HepG2 (cell line): ENCODE data around the gene PLAGL2. TPM values are rescaled to one million over a fixed set of nuclear protein-coding genes. Genes with fewer than 3 reads are reported as not detected.
A peak's percentile ranks its signal among the peaks of the same experiment; 100 is the strongest.

Experiments
- ATAC-seq: fragments of 200-7000 bp; cut with Tn5 transposase; 3 replicates; pipeline ENCODE4 v1.9.1; 2020; ENCODE audit warnings: mild to moderate bottlenecking, moderate library complexity
- BruUV-seq: library from RNA; stranded (reverse); fragments of 400-500 nt; replicated peaks from 2 replicates; lab custom pipeline; 2021; lab: Mats Ljungman, UMichigan
- CTCF ChIA-PET: fragments of 300-600 bp; formaldehyde crosslinking; extraction: SDS; loops from one replicate; lab custom pipeline; 2021; ENCODE audit warnings: low total read pairs, inconsistent platforms, low intra/inter-chr PET ratio; lab: Yijun Ruan, JAX
- POLR2A ChIA-PET: fragments of 350-600 bp; sonication (Branson Sonifier 250); formaldehyde crosslinking; loops from one replicate; lab custom pipeline; 2020; ENCODE audit warnings: antibody characterized with exemption, inconsistent platforms; lab: Yijun Ruan, JAX
- DNase-seq: peaks from one replicate; pipeline ENCODE4 v3.0.0-alpha.2; 2015; ENCODE audit warnings: low spot score
- FAIRE-seq: peaks from 3 replicates; lab custom pipeline; 2011; peaks lifted over from hg19 to GRCh38; lab: Jason Lieb, UNC
- H2AFZ ChIP-seq: one replicate; pipeline ENCODE4 v1.6.1; 2011; ENCODE audit warnings: low read length, inconsistent platforms
- H3K27ac ChIP-seq: fragments of 300-600 bp; 3 replicates; pipeline ENCODE4 v1.8.0; 2011; ENCODE audit warnings: mixed run types, mild to moderate bottlenecking, mixed read lengths, low read length, inconsistent platforms; ENCODE audit not compliant: insufficient read depth; ENCODE audit errors: extremely low read length
- H3K27me3 ChIP-seq, 2 experiments: fragments of 200-600 bp in 1 of 2; 2 replicates in 1 of 2; 3 replicates in 1 of 2; pipeline versions ENCODE4 v1.6.0 to v1.8.0; 2011; ENCODE audit warnings: low read length in 2 of 2, mild to moderate bottlenecking in 2 of 2, moderate library complexity in 2 of 2, inconsistent platforms in 1 of 2; ENCODE audit not compliant: insufficient read depth in 2 of 2, control insufficient read depth in 1 of 2
- H3K36me3 ChIP-seq, 2 experiments: fragments of 200-600 bp in 1 of 2; replicated peaks in 1 of 2; 2 replicates in 1 of 2; 3 replicates in 1 of 2; pipeline versions ENCODE4 v1.5.1 to v1.8.0; 2011; ENCODE audit warnings: low read length in 2 of 2, inconsistent platforms in 1 of 2; ENCODE audit not compliant: insufficient read depth in 2 of 2, control insufficient read depth in 1 of 2
- H3K4me1 ChIP-seq: 2 replicates; pipeline ENCODE4 v1.5.1; 2012; ENCODE audit warnings: low read length, inconsistent platforms; ENCODE audit not compliant: insufficient read depth
- H3K4me2 ChIP-seq: 2 replicates; pipeline ENCODE4 v1.6.0; 2011; ENCODE audit warnings: low read depth, low read length, inconsistent platforms
- H3K4me3 ChIP-seq, 3 experiments: fragments of 200-600 bp in 1 of 3; sonication (generic), shearing (Covaris generic) in 1 of 3; replicated peaks in 1 of 3; 2 replicates each; pipeline ENCODE4 v1.5.1; 2011 to 2016; ENCODE audit warnings: low read length in 3 of 3, inconsistent platforms in 2 of 3, low read depth in 2 of 3, mild to moderate bottlenecking in 2 of 3, control low read depth in 1 of 3, mixed read lengths in 1 of 3; ENCODE audit not compliant: insufficient read depth in 1 of 3
- H3K79me2 ChIP-seq: one replicate; pipeline ENCODE4 v1.6.1; 2011; ENCODE audit warnings: low read length, inconsistent platforms; ENCODE audit not compliant: insufficient read depth
- H3K9ac ChIP-seq: 2 replicates; pipeline ENCODE4 v1.6.0; 2011; ENCODE audit warnings: mild to moderate bottlenecking, low read depth, low read length, inconsistent platforms; ENCODE audit not compliant: insufficient read depth
- H3K9me3 ChIP-seq: 2 replicates; pipeline ENCODE4 v1.5.1; 2012; ENCODE audit warnings: mild to moderate bottlenecking, low read length
- H4K20me1 ChIP-seq: 2 replicates; pipeline ENCODE4 v1.6.0; 2011; ENCODE audit warnings: inconsistent platforms, mild to moderate bottlenecking, low read length, moderate library complexity; ENCODE audit not compliant: insufficient read depth
- ATAD3A ChIP-seq: sonication (generic); formaldehyde crosslinking; IDR thresholded peaks from 2 replicates; pipeline ENCODE4 v1.4.0; 2020; ENCODE audit warnings: missing genetic modification reagents
- BATF2 ChIP-seq: sonication (generic); formaldehyde crosslinking; IDR thresholded peaks from 2 replicates; pipeline ENCODE4 v1.8.0; 2022; ENCODE audit warnings: mild to moderate bottlenecking, missing genetic modification reagents, moderate library complexity
- CEBPB ChIP-seq: IDR thresholded peaks from 2 replicates; pipeline ENCODE4 v1.6.1; 2011; ENCODE audit warnings: low read depth, low read length, improper control_type of control experiment, borderline replicate concordance
- MLX ChIP-seq: IDR thresholded peaks from 2 replicates; pipeline ENCODE4 v1.6.1; 2016
- MZF1 ChIP-seq: sonication (generic); formaldehyde crosslinking; IDR thresholded peaks from 2 replicates; pipeline ENCODE4 v1.8.1; 2023; ENCODE audit warnings: mild to moderate bottlenecking, missing genetic modification reagents, borderline replicate concordance
- TOPORS ChIP-seq: sonication (generic); formaldehyde crosslinking; IDR thresholded peaks from 2 replicates; pipeline ENCODE4 v1.8.0; 2023; ENCODE audit warnings: mild to moderate bottlenecking, missing genetic modification reagents
- ZBTB33 ChIP-seq: sonication (generic); formaldehyde crosslinking; IDR thresholded peaks from 2 replicates; pipeline ENCODE4 v1.4.0; 2020; ENCODE audit warnings: missing genetic modification reagents
- ZBTB8A ChIP-seq: sonication (generic); formaldehyde crosslinking; IDR thresholded peaks from 2 replicates; pipeline ENCODE4 v1.4.0; 2020; ENCODE audit warnings: mild to moderate bottlenecking, low read depth, missing genetic modification reagents, borderline replicate concordance
- ZMYM4 ChIP-seq: sonication (generic); formaldehyde crosslinking; IDR thresholded peaks from 2 replicates; pipeline ENCODE4 v1.8.1; 2023; ENCODE audit warnings: mild to moderate bottlenecking, missing genetic modification reagents
- ZNF138 ChIP-seq: sonication (generic); formaldehyde crosslinking; IDR thresholded peaks from 2 replicates; pipeline ENCODE4 v1.5.0; 2020; ENCODE audit warnings: mild to moderate bottlenecking, low read depth, missing genetic modification reagents
- ZNF44 ChIP-seq: sonication (generic); formaldehyde crosslinking; IDR thresholded peaks from 2 replicates; pipeline ENCODE4 v1.5.1; 2020; ENCODE audit warnings: mild to moderate bottlenecking, missing genetic modification reagents
- WGBS: methylation state at CpG from one replicate; pipeline ENCODE4 v1.1.6; 2017; ENCODE audit warnings: low lambda C conversion rate; 5-methylcytosine and 5-hydroxymethylcytosine counted together
- in situ Hi-C: cut with HindIII; loops from 2 replicates; pipeline ENCODE4 v1.10.0; 2017; ENCODE audit warnings: low pct_unique_long_range_greater_than_20kb; ENCODE audit not compliant: extremely low pct_ligation_motif_present
- intact Hi-C: fragments of 100-400 bp; cut with micrococcal nuclease; formaldehyde crosslinking; loops from one replicate; pipeline ENCODE4 v1.10.0; 2022; ENCODE audit not compliant: unreplicated experiment
- polyA plus RNA-seq, 8 experiments: library from polyadenylated mRNA; depleted of rRNA in 3 of 8; stranded (reverse) in 7 of 8; unstranded in 1 of 8; fragments of >200 nt; fragmentation: Illumina TruSeq in 4 of 8; extraction: Trizol in 4 of 8; gene quantifications; 2 replicates each; pipeline versions ENCODE4 v1.2.1 to v1.2.3, GENCODE V29; 2011 to 2016; ENCODE audit warnings: low read depth in 4 of 8, missing spikeins in 1 of 8, mixed read lengths in 1 of 8; ENCODE audit not compliant: insufficient read depth in 1 of 8
- total RNA-seq, 5 experiments: library from RNA; depleted of rRNA; stranded (reverse); fragments of >200 nt; fragmentation: Illumina TruSeq; extraction: Trizol; gene quantifications; 2 replicates each; pipeline ENCODE4 v1.2.3, GENCODE V29; 2016; ENCODE audit warnings: low read depth in 1 of 5

Gene PLAGL2
- total and polyA plus RNA-seq, 2 of the 13 experiments (the other 11 are each of a cell fraction or from before 2014, with no cell fraction given) = 15.2 to 15.3 TPM

- Histone ChIP-seq H3K9me3 (no peaks in the 10 kb centered on the region), H3K4me2 (no peak overlapping the region), H3K27ac (no peak overlapping the region), H3K36me3 (peaks cover 43 to 72% of the 10 kb centered on the region in 2 experiments), H3K9ac (no peak overlapping the region), H3K4me3 (no peak overlapping the region), H3K79me2 (no peaks in the 10 kb centered on the region), H3K27me3 (no peaks in the 10 kb centered on the region), H4K20me1 (no peaks in the 10 kb centered on the region), H2AFZ (no peak overlapping the region), H3K4me1 (peaks cover 9% of the 10 kb centered on the region; the same call in 1 of the 2 replicates)
- 91% methylated on average over 22 of the region's 22 CpGs for WGBS
- no peak for ATAC-seq
- peak; percentile 32 for FAIRE-seq
- in situ Hi-C loops = no loop called here
- DNase-seq = no peak
- peak; percentile 87 for TF ChIP-seq CEBPB
- TF ChIP-seq ZNF44 (CRISPR knock-in tag) = no peak
- TF ChIP-seq ZBTB33 (CRISPR knock-in tag) = peak; percentile 89; the same call in 1 of the 2 replicates
- no TSS peak for BruUV-seq
- CTCF ChIA-PET = no interaction called here
- intact Hi-C loops = no loop called here
- POLR2A ChIA-PET = no interaction called here
These were observed 20.5 kb upstream of the PLAGL2 start for GRCh38 chr20:32227744-32228688.

- FAIRE-seq (no peak), ATAC-seq (no peak), DNase-seq (no peak)
- Histone ChIP-seq H3K4me2 (no peak overlapping the region), H4K20me1 (no peaks in the 10 kb centered on the region), H3K79me2 (no peaks in the 10 kb centered on the region), H2AFZ (no peak overlapping the region), H3K4me1 (peaks cover 9% of the 10 kb centered on the region; the same call in 1 of the 2 replicates), H3K9me3 (no peaks in the 10 kb centered on the region), H3K27me3 (no peaks in the 10 kb centered on the region), H3K9ac (no peak overlapping the region), H3K27ac (no peak overlapping the region), H3K4me3 (no peak overlapping the region), H3K36me3 (peaks cover 45 to 72% of the 10 kb centered on the region in 2 experiments)
- in situ Hi-C loops = no loop called here
- POLR2A ChIA-PET = no interaction called here
- intact Hi-C loops = no loop called here
- CTCF ChIA-PET = no interaction called here
- no TSS peak for BruUV-seq
- 97% methylated on average over 7 of the region's 7 CpGs for WGBS
- TF ChIP-seq ATAD3A (CRISPR knock-in tag) (no peak), MLX (CRISPR knock-in tag) (no peak), ZBTB8A (no peak), ZMYM4 (no peak), TOPORS (CRISPR knock-in tag) (no peak), BATF2 (CRISPR knock-in tag) (no peak), ZNF138 (CRISPR knock-in tag) (no peak), MZF1 (CRISPR knock-in tag) (no peak)
These were observed 19.8 kb upstream of the PLAGL2 start for GRCh38 chr20:32227306-32227705.
